Cortex of kidney (tissue), 1 donor: ENCODE data around the gene DLG2.

Experiments used
- DNase-seq: peaks from one replicate; lab custom pipeline; 2025; lab: John Stamatoyannopoulos, UW

The DLG2 gene

GRCh38 chr11:85109141-85109540 is 518.0 kb downstream of the DLG2 start:
- no peak for DNase-seq

GRCh38 chr11:85105868-85106267 is 521.3 kb downstream of the DLG2 start:
- no peak for DNase-seq

DNA sequence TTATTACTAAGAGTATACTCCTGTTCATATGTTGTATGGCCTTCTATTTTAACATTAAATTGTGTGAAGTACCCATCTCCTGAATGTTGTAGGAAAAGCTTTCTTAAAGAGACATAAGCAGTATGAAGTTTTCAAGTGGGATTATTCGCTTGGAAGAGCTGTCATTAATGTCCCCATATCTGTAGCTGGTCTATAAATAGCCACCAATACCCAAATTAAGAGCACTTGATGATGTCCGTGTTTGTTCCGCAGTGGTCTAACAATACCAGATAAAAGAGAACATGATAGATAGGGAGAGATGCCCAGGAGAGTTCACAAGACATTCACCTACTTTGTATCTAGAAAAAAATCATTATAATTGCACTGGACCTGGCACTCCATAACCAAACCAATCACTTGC is 527.6 kb downstream of the DLG2 start:
- no peak for DNase-seq

DNA sequence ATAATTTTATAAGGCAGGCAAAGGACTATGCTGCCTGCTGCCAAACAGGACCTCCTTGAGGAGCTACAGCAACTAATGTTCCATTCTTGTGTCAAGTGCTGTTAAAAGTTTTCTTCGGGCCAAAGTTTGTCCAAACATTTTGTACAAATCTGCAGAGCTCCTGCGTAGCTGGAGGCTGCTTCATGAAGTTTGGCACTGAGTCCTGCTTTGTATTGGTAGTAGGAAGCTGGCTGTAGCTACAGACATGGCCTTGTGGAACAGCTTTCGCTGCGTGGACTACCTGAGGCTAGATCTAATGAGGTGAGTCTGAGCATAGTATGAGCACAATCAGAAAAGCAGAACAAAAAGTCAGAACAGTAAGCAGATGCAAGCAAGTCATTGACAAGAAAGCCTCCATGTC is 528.1 kb downstream of the DLG2 start:
- no peak for DNase-seq

GRCh38 chr11:85096939-85097338 is 530.2 kb downstream of the DLG2 start:
- DNase-seq, result no peak

GRCh38 chr11:85095239-85095638 is 531.9 kb downstream of the DLG2 start:
- no peak for DNase-seq

- DNase-seq, result no peak
Observed at GRCh38 chr11:85094795-85095194, 532.3 kb downstream of the DLG2 start.

DNA sequence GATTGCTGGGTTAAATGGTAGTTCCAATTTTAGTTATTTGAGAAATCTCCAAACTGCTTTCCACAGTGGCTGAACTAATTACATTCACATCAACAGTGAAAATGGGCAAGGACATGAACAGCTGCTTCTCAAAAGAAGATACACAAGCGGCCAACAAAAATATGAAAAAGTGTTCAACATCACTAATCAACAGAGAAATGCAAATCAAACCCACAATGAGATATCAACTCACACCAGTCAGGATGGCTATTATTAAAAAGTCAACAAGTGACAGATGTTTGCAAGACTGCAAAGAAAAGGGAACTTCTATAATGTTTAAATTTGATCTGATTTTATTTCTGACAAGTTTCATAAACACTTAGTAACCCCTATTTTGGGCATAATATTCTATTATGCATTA is 537.5 kb downstream of the DLG2 start:
- no peak for DNase-seq

DNA sequence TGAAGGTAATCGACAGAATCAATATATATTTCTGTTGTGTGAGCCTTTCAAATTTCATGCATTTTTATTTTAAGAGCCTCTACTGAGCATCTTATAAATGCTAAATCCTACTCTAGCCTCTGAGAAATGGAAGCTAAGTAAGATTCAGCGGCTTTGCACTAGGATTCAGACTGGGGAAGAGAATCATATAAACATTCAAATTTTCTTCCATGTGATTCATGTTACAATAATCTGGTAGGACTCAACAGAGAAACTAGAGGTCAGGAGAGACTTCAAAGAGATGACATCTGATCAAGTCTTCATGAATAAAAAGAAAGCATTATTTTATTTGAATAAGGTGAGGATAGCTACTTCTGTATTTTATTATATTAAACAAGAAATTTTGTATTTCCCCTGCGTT is 538.9 kb downstream of the DLG2 start:
- no peak for DNase-seq

DNA sequence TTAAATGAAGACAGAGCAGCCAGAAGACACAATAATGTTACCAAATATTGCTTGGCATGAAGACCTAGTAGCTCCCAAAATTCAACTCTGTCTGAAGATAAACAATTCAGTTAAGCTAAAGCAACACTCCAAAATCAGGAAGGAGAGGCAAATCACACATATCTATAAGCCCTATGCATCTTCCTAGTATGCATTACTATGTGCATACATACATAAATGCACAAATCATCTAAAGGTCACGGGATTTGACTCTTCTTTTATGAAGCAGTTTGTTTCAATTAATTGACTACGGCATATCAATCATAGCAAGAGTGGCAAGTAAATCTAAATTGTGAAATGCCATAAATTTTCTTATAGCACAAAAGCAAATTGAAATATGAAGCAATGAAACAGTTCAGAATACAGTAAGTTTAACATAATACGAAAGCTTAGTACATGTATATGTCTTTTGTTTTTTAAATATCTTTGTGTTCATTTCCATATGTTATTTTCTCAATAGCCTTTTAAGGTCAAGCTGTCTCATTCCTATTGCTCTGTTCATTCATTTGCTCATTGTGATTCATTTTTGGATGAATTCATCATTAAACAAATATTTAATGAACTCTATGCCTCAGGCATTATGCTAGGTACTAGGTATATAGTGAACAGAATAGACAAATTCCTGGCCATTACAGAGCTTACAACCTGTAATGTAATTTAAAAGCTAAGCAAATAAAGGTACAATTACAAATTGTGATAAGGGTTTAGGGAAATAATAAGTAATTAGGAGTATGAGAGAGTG is 540.5 kb downstream of the DLG2 start:
- DNase-seq, result no peak

GRCh38 chr11:85076535-85077330 is 550.4 kb downstream of the DLG2 start:
- no peak for DNase-seq

- no peak for DNase-seq
Observed at GRCh38 chr11:85062659-85063058, 564.5 kb downstream of the DLG2 start.

DNA sequence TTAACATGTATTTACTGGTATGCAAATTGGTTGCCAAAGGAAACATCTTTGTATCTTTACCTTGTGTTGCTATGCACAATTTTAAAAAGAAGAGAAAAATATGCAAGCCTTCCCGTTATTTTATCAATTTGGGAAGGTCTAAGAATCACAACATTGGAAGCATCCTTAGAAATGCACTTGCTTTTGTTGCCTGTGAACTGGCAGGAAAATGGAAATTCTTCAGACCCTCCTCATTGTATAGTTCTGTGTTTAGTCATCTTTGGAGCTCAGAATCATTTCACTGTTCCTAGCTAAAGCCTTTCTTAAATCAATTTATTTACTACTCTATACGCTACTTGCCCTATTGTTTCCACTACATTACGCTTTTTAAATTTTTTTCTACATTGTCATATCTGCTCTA is 574.5 kb downstream of the DLG2 start:
- no peak for DNase-seq

GRCh38 chr11:85048801-85049200 is 578.3 kb downstream of the DLG2 start:
- DNase-seq, result no peak

DNA sequence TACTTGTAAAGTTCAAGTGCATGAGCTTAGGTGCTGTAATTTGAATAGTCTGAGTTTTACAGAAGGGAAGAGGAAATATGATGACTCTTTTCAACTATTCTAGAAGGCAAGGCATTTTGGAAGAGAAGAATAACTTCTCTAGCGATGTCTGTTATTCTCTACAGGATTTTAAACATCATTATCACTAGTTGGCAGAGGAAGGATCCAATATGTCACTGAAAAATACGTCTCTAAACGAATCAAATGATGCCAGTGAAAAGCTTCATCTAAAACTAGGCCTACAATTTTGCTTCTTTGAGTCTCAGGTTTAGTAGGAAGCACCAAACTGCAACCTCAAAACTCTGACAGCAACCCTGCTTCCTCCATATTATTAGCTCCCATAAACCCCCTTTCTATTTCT is 581.4 kb downstream of the DLG2 start:
- no peak for DNase-seq

- no peak for DNase-seq
Observed at GRCh38 chr11:85044911-85045310, 582.2 kb downstream of the DLG2 start.

DNA sequence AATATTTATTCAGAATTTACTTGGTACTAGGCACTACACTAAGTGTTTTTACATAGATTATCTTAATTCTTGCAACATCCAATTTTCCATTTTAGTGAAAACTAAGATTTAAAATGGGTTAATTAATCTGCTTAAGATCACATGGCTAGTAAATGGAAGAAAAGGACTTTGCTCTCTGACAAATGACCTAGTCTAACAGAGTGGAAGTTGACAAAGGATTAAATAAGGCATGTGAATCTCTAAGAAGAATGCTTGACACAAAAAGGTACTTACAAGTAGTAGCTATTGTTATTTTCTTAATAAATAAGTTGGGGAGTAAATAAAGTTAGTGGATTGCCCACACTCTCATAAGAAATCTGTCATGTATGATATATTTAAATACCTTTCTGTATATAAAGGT is 584.8 kb downstream of the DLG2 start:
- no peak for DNase-seq

DNA sequence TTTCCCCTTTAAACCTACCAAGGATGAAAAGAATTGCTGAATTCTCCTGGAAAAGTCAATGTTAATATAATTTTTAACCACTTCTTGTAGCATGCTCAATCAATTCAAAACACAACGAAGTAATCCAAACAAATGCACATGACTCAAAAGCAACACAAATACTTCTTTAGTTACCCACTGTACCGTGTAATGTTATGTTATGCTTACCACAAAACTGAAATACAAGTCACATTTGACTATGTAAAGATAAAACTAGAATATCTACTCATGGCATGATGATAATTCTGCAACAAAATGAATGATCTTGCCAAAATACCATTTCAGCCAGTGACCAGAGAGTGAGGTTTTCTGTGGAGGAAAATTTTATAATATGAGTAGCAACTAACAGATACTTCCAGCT is 587.0 kb downstream of the DLG2 start:
- no peak for DNase-seq

DNA sequence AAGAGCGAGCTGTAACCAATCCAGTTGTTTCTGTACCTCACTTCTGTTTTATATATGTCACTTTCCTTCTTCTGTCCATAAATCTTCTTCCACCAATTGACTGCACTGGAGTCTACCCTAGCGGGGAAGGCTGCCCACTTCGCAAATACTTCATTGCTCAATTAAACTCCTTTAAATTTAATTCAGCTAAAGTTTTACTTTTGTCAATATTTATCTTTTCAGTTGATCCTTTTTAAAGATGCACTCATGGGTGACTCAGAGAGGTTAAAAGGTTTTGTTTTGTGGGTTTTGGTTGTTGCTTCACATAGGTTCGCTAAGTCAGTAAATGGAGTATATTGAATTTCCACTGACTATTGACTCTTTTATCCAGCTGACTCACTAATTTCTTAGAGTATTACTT is 597.2 kb downstream of the DLG2 start:
- DNase-seq, result no peak

GRCh38 chr11:85028329-85029101 is 598.6 kb downstream of the DLG2 start:
- DNase-seq, result no peak

- DNase-seq, result no peak
Observed at GRCh38 chr11:85027346-85027745, 599.8 kb downstream of the DLG2 start.

DNA sequence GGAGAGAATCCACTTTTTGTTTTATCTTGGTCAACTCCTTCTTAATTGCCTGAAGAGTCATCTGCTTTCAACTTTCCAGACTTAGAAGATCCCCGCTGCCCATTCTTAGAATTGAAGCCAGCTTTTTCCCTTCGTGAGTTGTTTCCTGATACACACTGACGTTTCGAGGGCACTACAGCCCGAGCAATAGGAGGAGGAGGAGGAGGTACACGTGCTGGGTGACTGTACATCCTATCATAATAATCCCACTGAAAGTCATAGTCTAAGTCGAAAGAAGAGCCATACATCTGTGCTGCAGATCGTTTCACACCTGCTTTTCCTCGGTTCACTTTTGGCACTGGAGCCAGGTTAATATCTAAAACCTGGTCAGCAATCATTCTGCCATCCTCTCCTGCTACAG is 606.1 kb downstream of the DLG2 start:
- no peak for DNase-seq

- DNase-seq, result no peak
Observed at GRCh38 chr11:84993386-84993785, 633.8 kb downstream of the DLG2 start.
